Measurements from ENCODE around the gene PRKCE.
A peak's percentile ranks its signal among the peaks of the same experiment; 100 is the strongest.

PRKCE gene

DNA sequence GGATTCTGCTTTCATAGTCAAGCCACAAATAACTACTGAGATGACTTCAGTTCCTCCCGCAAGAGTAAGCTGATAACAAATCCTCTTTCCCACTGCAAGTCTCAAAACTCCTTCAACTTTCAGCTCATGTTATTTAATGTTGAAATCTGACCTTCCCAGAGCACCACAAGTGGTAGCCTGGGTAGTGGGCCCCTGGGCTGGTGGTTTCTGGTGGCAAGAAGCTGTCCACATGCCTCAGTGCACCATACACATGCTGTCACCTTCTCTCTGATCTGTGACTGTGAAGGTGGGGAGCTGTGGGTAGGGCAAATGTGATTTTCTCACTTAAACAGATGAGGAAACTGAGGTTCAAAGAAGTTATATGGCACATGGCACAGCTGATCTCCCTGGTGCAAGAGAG, 399.6 kb downstream of the PRKCE start:
- H3K27ac ChIP-seq, result no peak overlapping the region
- DNase-seq, result no peak
- in situ Hi-C loops (cut with HindIII; ENCODE audit: low pct_ligation_motif_present, low sequenced_read_pairs), result no loop called here
- TF ChIP-seq, protein P1, sequence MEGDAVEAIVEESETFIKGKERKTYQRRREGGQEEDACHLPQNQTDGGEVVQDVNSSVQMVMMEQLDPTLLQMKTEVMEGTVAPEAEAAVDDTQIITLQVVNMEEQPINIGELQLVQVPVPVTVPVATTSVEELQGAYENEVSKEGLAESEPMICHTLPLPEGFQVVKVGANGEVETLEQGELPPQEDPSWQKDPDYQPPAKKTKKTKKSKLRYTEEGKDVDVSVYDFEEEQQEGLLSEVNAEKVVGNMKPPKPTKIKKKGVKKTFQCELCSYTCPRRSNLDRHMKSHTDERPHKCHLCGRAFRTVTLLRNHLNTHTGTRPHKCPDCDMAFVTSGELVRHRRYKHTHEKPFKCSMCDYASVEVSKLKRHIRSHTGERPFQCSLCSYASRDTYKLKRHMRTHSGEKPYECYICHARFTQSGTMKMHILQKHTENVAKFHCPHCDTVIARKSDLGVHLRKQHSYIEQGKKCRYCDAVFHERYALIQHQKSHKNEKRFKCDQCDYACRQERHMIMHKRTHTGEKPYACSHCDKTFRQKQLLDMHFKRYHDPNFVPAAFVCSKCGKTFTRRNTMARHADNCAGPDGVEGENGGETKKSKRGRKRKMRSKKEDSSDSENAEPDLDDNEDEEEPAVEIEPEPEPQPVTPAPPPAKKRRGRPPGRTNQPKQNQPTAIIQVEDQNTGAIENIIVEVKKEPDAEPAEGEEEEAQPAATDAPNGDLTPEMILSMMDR (IDR thresholded peaks at IDR 0.05; ENCODE audit: low read depth, low read length, missing control alignments), result no peak
- no peaks in the 10 kb centered on the region for H3K27me3 ChIP-seq (replicated peaks)
- H3K36me3 ChIP-seq (replicated peaks), result no peaks in the 10 kb centered on the region
- no peak overlapping the region for H3K4me3 ChIP-seq (ENCODE audit: low read depth, low read length)

DNA sequence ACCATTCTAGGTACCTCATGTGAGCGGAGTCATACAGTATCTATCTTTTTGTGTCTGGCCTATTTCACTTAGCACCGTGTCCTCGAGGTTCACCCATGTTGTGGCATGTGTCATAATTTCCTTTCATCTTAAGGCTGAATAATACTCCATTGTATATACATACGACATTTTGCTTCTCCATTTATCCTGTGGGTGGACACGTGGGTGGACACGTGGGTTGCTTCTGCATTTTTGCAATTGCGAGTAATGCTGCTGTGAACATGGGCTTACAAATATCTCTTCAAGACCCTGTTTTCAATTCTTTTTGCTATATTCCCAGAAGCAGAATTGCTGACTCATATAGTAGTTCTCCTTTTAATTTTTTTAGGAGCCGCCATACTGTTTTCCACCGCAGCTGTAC, 402.1 kb downstream of the PRKCE start:
- no peak overlapping the region for H3K27ac ChIP-seq
- no peaks in the 10 kb centered on the region for H3K36me3 ChIP-seq (replicated peaks)
- H3K4me3 ChIP-seq (ENCODE audit: low read depth, low read length), result no peak overlapping the region
- in situ Hi-C loops (cut with HindIII; ENCODE audit: low pct_ligation_motif_present, low sequenced_read_pairs), result no loop called here
- TF ChIP-seq, protein P1 (IDR thresholded peaks at IDR 0.05; ENCODE audit: low read depth, low read length, missing control alignments), result no peak
- no peaks in the 10 kb centered on the region for H3K27me3 ChIP-seq (replicated peaks)
- no peak for DNase-seq

DNA sequence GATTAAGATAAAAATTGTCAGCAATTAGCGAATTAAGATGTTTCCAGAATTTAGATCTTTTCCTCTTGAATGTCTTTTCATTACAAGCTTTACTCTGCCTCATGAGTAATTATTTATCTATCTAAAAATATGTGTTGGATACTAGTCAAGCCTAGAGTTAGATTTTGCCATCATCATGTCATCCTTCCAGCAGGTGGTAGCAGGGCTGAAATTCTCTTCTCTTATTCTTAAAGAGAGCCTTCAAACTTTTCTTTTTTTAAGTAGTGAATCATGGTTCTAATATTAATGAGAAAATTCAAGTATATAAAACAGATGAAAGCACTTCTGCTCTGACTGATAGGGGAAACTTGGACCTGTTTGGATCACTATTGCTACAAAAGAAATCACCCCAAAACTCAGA, 405.1 kb downstream of the PRKCE start:
- Histone ChIP-seq H3K36me3 (replicated peaks) (no peaks in the 10 kb centered on the region), H3K27me3 (replicated peaks) (no peaks in the 10 kb centered on the region), H3K4me3 (ENCODE audit: low read depth, low read length) (no peak overlapping the region), H3K27ac (no peak overlapping the region)
- TF ChIP-seq, protein P1 (IDR thresholded peaks at IDR 0.05; ENCODE audit: low read depth, low read length, missing control alignments), result no peak
- no peak for DNase-seq
- in situ Hi-C loops (cut with HindIII; ENCODE audit: low pct_ligation_motif_present, low sequenced_read_pairs), result no loop called here

DNA sequence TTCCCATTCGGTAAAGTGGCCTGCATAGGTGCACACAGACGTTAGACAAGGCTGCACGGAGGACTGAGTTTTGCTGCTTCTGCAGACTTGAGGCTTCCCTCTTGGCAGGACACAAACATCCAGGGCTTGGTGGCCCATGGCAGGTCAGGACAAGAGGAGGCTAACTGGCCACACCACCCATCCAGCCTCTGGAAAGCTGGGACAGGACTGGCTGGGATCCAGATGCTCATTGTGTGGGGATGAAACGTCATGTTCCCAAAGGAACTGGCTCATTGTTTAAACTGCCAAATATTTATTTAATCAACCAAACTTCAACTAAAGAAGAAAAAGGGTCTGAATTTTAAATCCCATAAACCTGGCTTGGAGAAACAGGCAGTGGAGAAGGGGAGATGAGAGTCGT, 406.7 kb downstream of the PRKCE start:
- no peak for DNase-seq
- in situ Hi-C loops (cut with HindIII; ENCODE audit: low pct_ligation_motif_present, low sequenced_read_pairs), result no loop called here

DNA sequence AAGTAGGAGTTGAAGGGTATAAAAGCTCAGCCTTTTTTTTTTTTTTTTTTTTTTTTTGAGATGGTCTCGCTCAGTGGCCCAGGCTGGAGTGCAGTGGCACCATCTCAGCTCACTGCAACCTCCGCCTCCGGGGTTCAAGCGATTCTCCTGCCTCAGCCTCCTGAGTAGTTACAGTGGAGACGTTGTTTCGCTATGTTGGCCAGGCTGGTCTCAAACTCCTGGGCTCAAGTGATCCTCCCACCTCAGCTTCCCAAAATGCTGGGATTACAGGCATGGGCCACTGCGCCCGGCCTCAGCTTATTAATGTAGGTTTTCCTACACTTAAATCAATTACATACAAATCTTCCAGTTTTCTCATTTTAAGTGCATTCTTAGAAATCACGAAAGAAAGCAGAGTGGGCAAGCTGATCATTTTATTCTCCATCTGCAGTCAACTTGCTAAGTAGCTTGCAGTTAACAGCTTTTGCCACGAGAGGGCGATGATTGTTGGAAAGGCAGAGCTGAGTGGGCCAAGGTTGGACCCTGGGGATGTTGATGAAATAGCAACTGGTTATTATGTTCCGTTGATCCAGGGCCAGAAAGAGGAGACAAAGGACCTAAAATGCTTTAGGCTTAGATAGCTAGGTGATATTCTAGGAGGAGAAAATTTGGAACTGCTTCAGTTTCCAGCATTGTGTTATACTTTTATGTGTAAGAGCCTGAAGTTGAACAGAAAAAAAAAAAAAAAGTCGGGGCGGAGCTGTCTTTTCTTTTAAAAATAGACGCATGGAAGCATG, 411.4 kb downstream of the PRKCE start:
- Histone ChIP-seq H3K27ac (peak overlapping the region; percentile 96), H3K36me3 (replicated peaks) (no peaks in the 10 kb centered on the region)
- in situ Hi-C loops (cut with HindIII; ENCODE audit: low pct_ligation_motif_present, low sequenced_read_pairs), result no loop called here

More for the DNA sequence above, 406.7 kb downstream of the PRKCE start:
- no peak overlapping the region for H3K27ac ChIP-seq
- no peak overlapping the region for H3K4me3 ChIP-seq (ENCODE audit: low read depth, low read length)
- TF ChIP-seq, protein P1 (IDR thresholded peaks at IDR 0.05; ENCODE audit: low read depth, low read length, missing control alignments), result no peak
- H3K36me3 ChIP-seq (replicated peaks), result no peaks in the 10 kb centered on the region
- H3K27me3 ChIP-seq (replicated peaks), result no peaks in the 10 kb centered on the region

More for the DNA sequence above, 411.4 kb downstream of the PRKCE start:
- TF ChIP-seq, protein P1 (IDR thresholded peaks at IDR 0.05; ENCODE audit: low read depth, low read length, missing control alignments), result peak; percentile 90
- H3K4me3 ChIP-seq (ENCODE audit: low read depth, low read length), result no peak overlapping the region
- H3K27me3 ChIP-seq (replicated peaks), result no peaks in the 10 kb centered on the region
- peak; percentile 90 for DNase-seq
